Neural cell (in vitro differentiated cells): ENCODE measurements around the gene SULF2.

Experiments
- EP300 ChIP-seq: fragments of 450-650 bp; conservative IDR thresholded peaks from 2 replicates; pipeline ENCODE4 v1.6.1; 2014; ENCODE audit warnings: antibody characterized with exemption, mild to moderate bottlenecking, moderate library complexity; ENCODE audit not compliant: poor library complexity, severe bottlenecking
- EZH2 ChIP-seq: fragments of 200-600, 300-800 bp; shearing (Covaris generic), sonication (generic); IDR thresholded peaks from 2 replicates; pipeline ENCODE4 v1.6.1; 2014; ENCODE audit warnings: antibody characterized with exemption, low read length, borderline replicate concordance, mild to moderate bottlenecking; ENCODE audit not compliant: insufficient read depth, poor library complexity, severe bottlenecking
- POLR2AphosphoS5 ChIP-seq: IDR thresholded peaks from 2 replicates; pipeline ENCODE4 v1.6.1; 2012
- RAD21 ChIP-seq: fragments of 450-650 bp; conservative IDR thresholded peaks from 2 replicates; pipeline ENCODE4 v1.6.1; 2014; ENCODE audit warnings: antibody characterized with exemption, mild to moderate bottlenecking, moderate library complexity
- SMC3 ChIP-seq: fragments of 450-650 bp; conservative IDR thresholded peaks from 2 replicates; pipeline ENCODE4 v1.6.1; 2014; ENCODE audit warnings: antibody characterized with exemption, mild to moderate bottlenecking, moderate library complexity; ENCODE audit not compliant: poor library complexity
- TAF1 ChIP-seq: IDR thresholded peaks from 2 replicates; pipeline ENCODE4 v1.6.1; 2012; ENCODE audit warnings: low read depth
- TF ChIP-seq, protein P1 (sequence below): fragments of 450-650 bp; IDR thresholded peaks from 2 replicates; pipeline ENCODE4 v1.5.1; 2014; ENCODE audit warnings: antibody characterized with exemption, mild to moderate bottlenecking, moderate library complexity; ENCODE audit not compliant: poor library complexity, severe bottlenecking

DNA sequence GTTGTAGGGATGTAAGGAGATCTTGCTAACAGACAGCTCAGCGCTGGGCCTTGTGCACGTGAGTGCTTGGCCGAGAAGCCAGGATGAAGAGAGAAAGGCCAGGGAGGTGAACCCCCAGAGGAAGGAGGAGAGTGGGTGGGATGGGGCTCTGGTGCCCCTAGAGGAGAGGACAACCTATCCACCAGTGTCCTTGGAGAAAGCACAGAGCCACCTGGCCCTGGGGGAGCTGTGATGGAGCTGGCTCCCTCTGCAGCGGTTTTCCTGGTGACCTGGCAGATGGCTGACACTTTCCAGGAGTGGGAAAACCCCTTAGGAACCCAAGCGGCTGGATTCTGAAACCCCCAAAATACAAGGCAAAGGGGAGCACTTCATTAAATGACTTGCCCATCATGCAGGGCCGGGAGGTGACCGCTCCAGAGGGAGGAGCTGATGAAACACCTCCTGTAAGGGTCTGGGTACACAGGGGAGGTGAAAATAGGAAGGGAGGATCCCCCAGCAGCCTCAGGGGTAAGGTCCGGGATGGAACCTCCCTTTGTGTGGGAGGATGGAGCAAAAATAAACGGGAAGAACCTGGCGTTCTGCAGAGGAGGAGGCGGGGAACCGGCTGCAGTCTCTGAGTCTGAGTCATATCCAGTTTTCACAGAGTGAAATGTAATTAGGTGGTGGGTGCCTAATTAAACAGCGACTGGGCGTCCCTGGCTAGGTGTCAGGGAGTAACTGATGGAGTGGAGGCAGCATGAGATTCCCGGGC lies 80.4 kb downstream of the SULF2 start:
- TF ChIP-seq RAD21 (no peak), SMC3 (no peak), EZH2 (no peak), POLR2AphosphoS5 (no peak), TAF1 (no peak), EP300 (no peak)
- TF ChIP-seq, protein P1, sequence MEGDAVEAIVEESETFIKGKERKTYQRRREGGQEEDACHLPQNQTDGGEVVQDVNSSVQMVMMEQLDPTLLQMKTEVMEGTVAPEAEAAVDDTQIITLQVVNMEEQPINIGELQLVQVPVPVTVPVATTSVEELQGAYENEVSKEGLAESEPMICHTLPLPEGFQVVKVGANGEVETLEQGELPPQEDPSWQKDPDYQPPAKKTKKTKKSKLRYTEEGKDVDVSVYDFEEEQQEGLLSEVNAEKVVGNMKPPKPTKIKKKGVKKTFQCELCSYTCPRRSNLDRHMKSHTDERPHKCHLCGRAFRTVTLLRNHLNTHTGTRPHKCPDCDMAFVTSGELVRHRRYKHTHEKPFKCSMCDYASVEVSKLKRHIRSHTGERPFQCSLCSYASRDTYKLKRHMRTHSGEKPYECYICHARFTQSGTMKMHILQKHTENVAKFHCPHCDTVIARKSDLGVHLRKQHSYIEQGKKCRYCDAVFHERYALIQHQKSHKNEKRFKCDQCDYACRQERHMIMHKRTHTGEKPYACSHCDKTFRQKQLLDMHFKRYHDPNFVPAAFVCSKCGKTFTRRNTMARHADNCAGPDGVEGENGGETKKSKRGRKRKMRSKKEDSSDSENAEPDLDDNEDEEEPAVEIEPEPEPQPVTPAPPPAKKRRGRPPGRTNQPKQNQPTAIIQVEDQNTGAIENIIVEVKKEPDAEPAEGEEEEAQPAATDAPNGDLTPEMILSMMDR = no peak
